CD4-positive, alpha-beta T cell treated with Interferon gamma for 1 hour (primary cell): ENCODE data around the gene NRK.
"Not testable (repeated sequence)": the region's sequence is repeated elsewhere in the genome, so short reads cannot be mapped to it uniquely, and the experiment has no call there.

ENCODE experiments used
- DNase-seq: peaks from one replicate; pipeline ENCODE4 v3.0.0-alpha.2; 2020

Gene NRK

GRCh38 chrX:105882581-105883275 lies 60.4 kb downstream of the NRK start:
- no peak for DNase-seq

- DNase-seq = no peak
These were observed 72.4 kb downstream of the NRK start for GRCh38 chrX:105894721-105895120.

- DNase-seq = no peak
These were observed 87.2 kb downstream of the NRK start for GRCh38 chrX:105909576-105909975.

DNA sequence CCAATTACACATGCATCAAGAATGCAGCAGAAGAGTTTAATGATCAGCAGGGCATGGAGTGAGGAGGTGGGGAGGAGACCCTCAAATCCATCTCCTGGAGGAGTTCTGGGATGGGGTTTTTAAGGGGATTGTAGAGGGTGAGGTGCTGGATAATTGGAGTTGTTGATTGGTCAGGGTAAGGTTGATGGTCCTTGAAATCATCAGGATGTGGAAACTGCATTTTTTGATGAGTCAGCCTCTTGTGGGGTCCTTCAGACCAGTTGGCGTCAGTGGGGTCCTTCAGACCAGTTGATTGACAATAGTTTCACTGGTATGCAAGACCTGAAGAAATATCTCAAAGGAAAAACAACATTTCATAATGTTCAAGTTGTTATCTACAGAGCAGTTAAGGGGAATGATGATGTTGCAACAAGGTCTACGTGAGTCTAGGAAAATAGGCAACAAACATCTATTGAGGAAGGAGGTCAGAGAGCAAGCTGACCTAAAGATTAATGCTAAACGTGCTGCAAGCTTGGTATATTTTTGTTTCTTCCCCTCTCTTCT lies 88.3 kb downstream of the NRK start:
- DNase-seq = no peak

DNA sequence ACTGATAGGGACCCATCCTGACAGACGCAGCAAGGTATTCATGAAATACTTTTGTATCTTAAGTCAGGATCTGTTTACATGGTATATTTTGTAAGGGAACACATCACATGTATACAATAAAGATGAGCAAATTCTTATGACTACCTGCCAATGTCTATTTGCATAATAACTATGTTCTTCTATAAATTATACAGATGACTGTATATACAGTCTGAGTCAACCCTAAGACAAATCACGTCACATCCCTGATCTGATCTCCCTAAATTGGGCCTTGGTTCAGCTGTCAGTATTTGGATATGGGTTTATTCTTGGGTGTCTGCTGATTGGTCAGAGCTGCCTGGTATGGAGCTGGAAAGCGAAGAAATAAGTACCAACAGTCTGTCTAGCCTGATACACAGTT lies 122.9 kb downstream of the NRK start:
- no peak for DNase-seq

DNA sequence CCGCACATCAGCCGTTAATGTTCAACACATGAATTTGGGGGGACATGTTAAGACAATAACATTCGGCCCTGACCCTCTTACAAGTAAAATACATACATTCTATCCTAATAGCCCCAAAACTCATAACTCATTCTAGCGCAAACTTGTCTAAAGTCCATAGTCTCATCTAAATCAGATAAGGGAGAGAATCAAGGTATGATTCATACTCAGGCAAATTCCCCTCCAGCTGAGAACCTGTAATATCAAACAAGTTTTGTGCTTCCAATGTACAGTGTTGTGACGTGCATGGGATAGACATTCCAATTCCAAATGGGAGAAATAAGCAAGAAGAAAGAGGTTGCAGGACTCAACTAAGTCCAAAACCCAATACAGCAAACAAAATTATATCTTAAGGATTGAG lies 147.1 kb downstream of the NRK start:
- no peak for DNase-seq

- no peak for DNase-seq
These were observed 150.5 kb downstream of the NRK start for GRCh38 chrX:105972690-105973386.

GRCh38 chrX:105973387-105973739 lies 151.0 kb downstream of the NRK start:
- no peak for DNase-seq

DNA sequence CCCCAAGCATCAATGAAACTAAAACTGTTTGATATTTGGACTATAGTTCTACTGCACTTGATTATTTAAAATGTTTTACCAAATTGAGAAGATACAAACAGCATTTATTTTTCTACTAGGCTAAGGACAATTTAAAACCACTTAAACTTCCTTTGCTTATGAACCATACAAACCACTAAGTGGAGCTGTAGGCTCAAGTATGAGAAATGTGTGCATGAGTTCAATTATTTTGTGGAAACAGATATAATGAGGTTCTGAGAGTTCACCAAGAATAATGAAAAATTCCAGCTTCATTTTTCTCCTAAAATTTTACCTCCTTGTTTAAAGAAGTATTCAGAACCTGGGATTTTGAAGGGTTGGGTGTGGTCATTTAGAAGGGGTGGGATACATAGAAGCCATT lies 153.0 kb downstream of the NRK start:
- no peak for DNase-seq

DNA sequence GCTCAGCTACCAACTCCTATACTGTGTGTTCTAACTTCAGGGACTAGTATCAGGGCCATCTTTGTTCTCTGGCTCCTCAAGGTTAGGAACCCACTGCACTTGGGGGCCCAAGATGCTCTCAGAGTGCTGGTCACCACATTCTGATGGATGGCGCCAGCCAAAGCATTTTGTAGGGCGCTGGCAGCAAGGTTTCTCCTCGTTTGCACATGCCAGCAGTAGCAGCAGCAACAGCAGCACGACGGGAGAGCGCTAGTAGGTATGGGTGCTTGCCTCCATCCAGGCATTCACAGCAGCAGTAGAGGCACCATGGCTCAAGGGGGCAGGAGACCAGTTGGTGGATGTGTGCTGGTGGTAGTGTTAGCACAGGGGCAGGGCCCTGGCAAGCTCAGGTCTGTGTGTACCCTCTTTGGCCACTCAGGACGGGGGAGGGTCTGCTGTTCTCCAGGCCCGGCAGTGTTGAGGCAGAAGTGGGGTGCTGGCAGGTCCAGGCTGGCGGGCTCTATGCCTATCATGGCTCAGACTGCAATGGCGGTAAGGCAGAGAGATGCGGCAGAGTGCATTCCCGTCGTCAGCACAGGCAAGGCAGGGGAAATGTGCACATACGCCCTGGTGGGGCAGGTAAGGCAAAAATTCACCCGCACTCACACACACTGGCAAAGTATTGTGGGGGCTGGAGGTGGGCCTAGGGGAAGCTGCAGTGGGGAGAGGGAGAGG lies 159.6 kb downstream of the NRK start:
- DNase-seq = no peak

GRCh38 chrX:105988487-105988886 lies 166.1 kb downstream of the NRK start:
- DNase-seq = not testable (repeated sequence)

DNA sequence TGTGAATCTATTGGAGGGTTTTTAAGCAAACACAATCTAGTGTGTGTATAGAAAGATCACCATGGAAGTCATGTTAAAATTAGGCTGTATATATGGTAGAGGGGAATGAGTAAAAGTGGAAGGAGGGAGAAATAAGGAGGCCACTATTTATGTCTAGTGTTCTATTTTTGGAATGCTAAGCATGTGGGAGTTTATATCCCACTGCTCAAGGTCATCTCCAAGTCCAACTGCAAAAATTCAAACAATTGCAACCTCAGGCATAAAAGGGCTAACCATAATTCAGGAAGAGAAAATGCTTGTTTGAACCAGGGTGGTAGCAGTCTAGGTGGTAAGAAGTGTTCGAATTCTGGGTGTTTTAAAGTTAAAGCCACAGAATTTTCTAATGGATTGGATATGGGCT lies 177.0 kb downstream of the NRK start:
- no peak for DNase-seq

DNA sequence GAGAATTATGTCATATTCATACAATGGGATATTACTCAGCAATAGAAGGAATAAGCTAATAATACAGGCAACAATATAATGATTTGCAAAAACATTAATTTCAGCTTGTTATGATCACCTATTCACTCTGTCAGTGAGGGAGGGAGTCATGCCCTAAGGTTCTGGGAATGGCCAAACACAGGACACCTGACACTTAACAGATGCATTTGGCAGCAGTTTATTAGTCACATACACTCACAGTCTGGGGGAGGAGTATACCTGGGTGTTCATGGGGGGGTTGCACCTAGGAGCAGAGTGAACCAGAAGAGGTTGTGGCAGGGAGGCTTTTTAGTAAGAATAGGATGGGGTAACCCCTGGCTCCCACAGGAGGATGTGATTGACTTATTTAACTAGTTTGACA lies 177.9 kb downstream of the NRK start:
- DNase-seq = no peak

- not testable (repeated sequence) for DNase-seq
These were observed 178.3 kb downstream of the NRK start for GRCh38 chrX:106000609-106001008.

- DNase-seq = no peak
These were observed 183.3 kb downstream of the NRK start for GRCh38 chrX:106005684-106006083.

GRCh38 chrX:106007815-106008214 lies 185.5 kb downstream of the NRK start:
- no peak for DNase-seq
